ENCODE measurements around the gene TSPAN31. TPM values are rescaled to one million over a fixed set of nuclear protein-coding genes. Genes with fewer than 3 reads are reported as not detected.
"Not testable (repeated sequence)": the region's sequence is repeated elsewhere in the genome, so short reads cannot be mapped to it uniquely, and the experiment has no call there.

TSPAN31 gene
- total RNA-seq, 4 donors from 2014 or later = 25.5 to 58.9 (median 32.2) TPM

DNA sequence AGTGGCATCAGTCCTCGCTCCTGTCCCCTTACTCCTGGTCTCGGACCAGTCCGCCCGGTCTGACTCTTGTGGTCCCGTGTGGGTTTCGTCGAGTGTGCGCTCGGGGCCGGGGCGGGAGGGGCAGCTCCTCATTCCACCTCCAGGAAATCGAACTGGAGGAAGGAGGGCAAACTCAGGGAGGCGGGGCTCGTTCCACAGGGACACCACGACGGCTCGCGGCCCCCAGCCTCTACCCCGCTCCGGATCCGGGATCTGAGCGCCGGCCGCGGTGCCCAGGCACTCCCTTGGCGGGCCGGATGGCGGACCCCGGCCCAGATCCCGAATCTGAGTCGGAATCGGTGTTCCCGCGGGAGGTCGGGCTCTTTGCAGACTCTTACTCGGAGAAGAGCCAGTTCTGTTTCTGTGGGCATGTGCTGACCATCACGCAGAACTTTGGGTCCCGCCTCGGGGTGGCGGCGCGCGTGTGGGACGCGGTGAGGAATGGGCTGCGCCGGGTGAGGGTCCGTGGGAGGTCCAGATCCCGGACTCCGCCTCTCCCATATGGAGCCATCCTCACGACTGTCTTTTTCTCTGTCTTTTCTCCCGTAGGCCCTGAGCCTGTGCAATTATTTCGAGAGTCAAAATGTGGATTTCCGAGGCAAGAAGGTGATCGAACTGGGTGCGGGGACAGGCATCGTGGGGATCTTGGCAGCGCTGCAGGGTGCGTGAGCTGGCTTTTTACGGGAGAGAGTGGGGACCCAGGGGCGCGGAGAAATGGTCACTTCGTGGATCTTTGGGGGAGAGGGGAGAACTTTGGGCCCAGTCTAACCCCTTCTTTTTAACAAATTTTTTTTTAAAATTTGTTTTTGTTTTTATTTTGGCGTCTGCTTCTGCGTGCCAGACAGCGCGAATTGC lies 27.8 kb downstream of the TSPAN31 start, which contains the start of gene EEF1AKMT3:
EEF1AKMT3 (plus strand) TSS at position 186 of the 894 bp plus-strand sequence; CDS start at position 297, 111 bp downstream.
- DNase-seq (peak; percentile 36 to 42), ATAC-seq (peak; percentile 65 to 73)
- no peak for TF ChIP-seq POLR2A (IDR thresholded peaks at IDR 0.05)
- TF ChIP-seq, protein P1, sequence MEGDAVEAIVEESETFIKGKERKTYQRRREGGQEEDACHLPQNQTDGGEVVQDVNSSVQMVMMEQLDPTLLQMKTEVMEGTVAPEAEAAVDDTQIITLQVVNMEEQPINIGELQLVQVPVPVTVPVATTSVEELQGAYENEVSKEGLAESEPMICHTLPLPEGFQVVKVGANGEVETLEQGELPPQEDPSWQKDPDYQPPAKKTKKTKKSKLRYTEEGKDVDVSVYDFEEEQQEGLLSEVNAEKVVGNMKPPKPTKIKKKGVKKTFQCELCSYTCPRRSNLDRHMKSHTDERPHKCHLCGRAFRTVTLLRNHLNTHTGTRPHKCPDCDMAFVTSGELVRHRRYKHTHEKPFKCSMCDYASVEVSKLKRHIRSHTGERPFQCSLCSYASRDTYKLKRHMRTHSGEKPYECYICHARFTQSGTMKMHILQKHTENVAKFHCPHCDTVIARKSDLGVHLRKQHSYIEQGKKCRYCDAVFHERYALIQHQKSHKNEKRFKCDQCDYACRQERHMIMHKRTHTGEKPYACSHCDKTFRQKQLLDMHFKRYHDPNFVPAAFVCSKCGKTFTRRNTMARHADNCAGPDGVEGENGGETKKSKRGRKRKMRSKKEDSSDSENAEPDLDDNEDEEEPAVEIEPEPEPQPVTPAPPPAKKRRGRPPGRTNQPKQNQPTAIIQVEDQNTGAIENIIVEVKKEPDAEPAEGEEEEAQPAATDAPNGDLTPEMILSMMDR (IDR thresholded peaks at IDR 0.05 in 4 of 5, conservative IDR thresholded peaks at IDR 0.05 in 1 of 5) = no peak
- Histone ChIP-seq H3K4me1 (peaks cover 15 to 19% of the 10 kb centered on the region in 2 donors), H3K9me3 (no peaks in the 10 kb centered on the region), H3K36me3 (peaks cover 0 to 36% of the 10 kb centered on the region in 2 donors), H3K27ac (peak within 1 kb of the TSS; percentile 84 to 94 (median 87)), H3K4me3 (peak within 1 kb of the TSS; percentile 79 to 97 (median 90)), H3K27me3 (no peaks in the 10 kb centered on the region)
- intact Hi-C loops (cut with DNase I; ENCODE audit: low total_unique reads) (loop anchor here (1.0 to 2.0 kb wide), 2 partner anchors 10 to 20 kb away; partner anchors contain the start of genes CDK4 and TSFM), in situ Hi-C loops (cut with MboI; ENCODE audit: low sequenced_read_pairs in 4 of 4) (no loop called here)

DNA sequence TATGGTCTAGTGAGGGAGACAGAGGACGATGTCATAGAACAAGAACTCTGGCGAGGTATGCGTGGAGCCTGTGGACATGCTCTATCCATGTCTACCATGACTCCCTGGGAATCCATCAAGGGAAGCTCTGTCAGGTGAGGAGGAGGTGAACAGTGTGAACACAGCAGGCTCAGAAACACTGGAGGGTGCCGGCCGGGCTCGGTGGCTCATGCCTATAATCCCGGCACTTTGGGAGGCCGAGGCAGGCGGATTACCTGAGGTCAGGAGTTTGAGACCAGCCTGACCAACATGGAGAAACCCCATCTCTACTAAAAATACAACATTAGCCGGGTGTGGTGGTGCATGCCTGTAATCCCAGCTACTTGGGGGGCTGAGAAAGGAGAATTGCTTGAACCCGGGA lies 29.8 kb downstream of the TSPAN31 start:
- H3K27ac ChIP-seq; intact Hi-C loops (cut with DNase I; ENCODE audit: low total_unique reads); ATAC-seq; in situ Hi-C loops (cut with MboI; ENCODE audit: low sequenced_read_pairs in 4 of 4); H3K4me3 ChIP-seq; H3K27me3 ChIP-seq; H3K9me3 ChIP-seq; DNase-seq: not testable (repeated sequence)
- Histone ChIP-seq H3K36me3 (peaks cover 0 to 18% of the 10 kb centered on the region in 2 donors), H3K4me1 (peaks cover 15 to 19% of the 10 kb centered on the region in 2 donors)

DNA sequence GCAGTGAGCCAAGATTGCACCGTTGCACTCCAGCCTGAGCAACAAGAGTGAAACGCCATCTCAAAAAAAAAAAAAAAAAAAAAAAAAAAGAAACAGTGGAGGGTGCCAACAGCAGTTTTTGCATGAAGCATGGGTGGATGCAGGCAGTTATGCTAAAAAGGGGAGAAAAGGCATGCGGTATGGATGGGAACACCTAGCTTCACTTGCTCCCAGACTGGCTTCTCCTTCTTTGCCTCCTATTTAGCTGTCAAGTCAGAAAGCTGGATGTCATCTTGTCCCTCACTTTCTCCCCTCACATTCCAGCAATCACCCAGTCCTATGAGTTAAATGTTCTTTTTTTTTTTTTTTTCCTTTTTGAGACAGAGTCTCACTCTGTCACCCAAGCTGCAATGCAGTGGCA lies 30.2 kb downstream of the TSPAN31 start:
- TF ChIP-seq, protein P1 (IDR thresholded peaks at IDR 0.05 in 4 of 5, conservative IDR thresholded peaks at IDR 0.05 in 1 of 5) = no peak
- TF ChIP-seq POLR2A (IDR thresholded peaks at IDR 0.05) = no peak
- Histone ChIP-seq H3K36me3 (peaks cover 0 to 14% of the 10 kb centered on the region in 2 donors), H3K4me3 (no peak overlapping the region), H3K9me3 (no peaks in the 10 kb centered on the region), H3K27ac (no peak overlapping the region), H3K27me3 (no peaks in the 10 kb centered on the region), H3K4me1 (peaks cover 15 to 19% of the 10 kb centered on the region in 2 donors)
- in situ Hi-C loops (cut with MboI; ENCODE audit: low sequenced_read_pairs in 4 of 4) (no loop called here), intact Hi-C loops (cut with DNase I; ENCODE audit: low total_unique reads) (no loop called here)
- no peak for DNase-seq
- ATAC-seq = no peak

DNA sequence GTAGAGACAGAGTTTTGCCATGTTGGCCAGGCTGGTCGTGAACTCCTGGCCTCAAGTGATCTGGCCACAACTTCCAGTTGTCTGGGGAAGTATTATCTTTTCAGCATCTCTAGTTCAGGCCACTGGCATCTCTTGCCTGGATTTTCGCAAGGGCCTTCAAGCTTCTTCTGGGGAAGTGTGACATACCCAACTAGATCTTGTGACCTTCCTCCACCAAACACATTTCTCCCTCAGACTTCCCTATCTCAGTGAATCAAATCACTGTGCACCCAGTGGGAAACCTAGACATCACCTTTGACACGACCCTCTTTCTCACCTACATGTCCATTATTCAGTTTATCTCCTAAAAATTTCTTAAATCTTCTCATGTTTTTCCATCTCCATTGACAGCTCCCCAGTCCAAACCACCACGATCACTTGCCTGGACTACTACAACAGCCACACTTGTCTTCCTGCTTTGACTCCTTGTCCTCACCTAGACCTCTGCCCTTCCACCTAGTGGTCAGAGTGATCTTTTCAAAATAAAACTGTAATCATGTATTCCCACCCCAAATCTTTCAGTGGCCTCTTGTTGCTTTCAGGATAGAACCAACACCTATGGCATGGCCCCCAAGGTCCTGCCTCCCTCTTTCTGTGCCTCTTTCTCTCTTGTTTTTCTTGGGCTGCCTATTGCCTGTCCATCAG lies 30.9 kb downstream of the TSPAN31 start:
- H3K4me1 ChIP-seq = peaks cover 15 to 19% of the 10 kb centered on the region in 2 donors
- no peak overlapping the region for H3K4me3 ChIP-seq
- in situ Hi-C loops (cut with MboI; ENCODE audit: low sequenced_read_pairs in 4 of 4) (no loop called here), intact Hi-C loops (cut with DNase I; ENCODE audit: low total_unique reads) (no loop called here)
- H3K9me3 ChIP-seq = no peaks in the 10 kb centered on the region
- no peak for DNase-seq
- peaks cover 0 to 12% of the 10 kb centered on the region in 2 donors for H3K36me3 ChIP-seq
- ATAC-seq = no peak
- no peaks in the 10 kb centered on the region for H3K27me3 ChIP-seq
- H3K27ac ChIP-seq = no peak overlapping the region
- TF ChIP-seq POLR2A (IDR thresholded peaks at IDR 0.05) = no peak
- TF ChIP-seq, protein P1 (IDR thresholded peaks at IDR 0.05 in 4 of 5, conservative IDR thresholded peaks at IDR 0.05 in 1 of 5) = no peak

DNA sequence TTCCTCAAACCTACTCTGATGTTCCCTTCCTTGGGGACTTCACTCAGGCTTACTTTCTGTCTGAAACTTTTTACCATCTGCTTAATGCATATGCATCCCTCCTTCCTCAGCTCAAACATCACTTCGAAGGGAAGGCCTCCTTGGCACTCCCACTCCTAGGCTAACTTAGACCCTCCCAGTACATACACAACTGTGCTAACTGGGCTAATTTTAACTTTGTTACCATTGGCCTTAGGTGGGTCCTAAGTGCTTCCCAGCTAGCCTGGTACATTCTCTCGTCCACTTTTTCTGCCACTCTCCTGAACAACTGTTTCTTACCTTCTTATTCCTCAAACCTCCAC lies 31.4 kb downstream of the TSPAN31 start:
- ATAC-seq = no peak
- TF ChIP-seq POLR2A (IDR thresholded peaks at IDR 0.05) = no peak
- TF ChIP-seq, protein P1 (IDR thresholded peaks at IDR 0.05 in 4 of 5, conservative IDR thresholded peaks at IDR 0.05 in 1 of 5) = no peak
- H3K36me3 ChIP-seq = peaks cover 0 to 10% of the 10 kb centered on the region in 2 donors
- intact Hi-C loops (cut with DNase I; ENCODE audit: low total_unique reads) = no loop called here
- in situ Hi-C loops (cut with MboI; ENCODE audit: low sequenced_read_pairs in 4 of 4) = no loop called here
- no peak overlapping the region for H3K27ac ChIP-seq
- H3K9me3 ChIP-seq = no peaks in the 10 kb centered on the region
- no peak overlapping the region for H3K4me3 ChIP-seq
- no peaks in the 10 kb centered on the region for H3K27me3 ChIP-seq
- H3K4me1 ChIP-seq = peaks cover 11 to 15% of the 10 kb centered on the region in 2 donors
- no peak for DNase-seq
